ENCODE measurements around the gene CCL22.
"Not testable (repeated sequence)": the region's sequence is repeated elsewhere in the genome, so short reads cannot be mapped to it uniquely, and the experiment has no call there.

GRCh38 chr16:57374925-57375465 lies 16.4 kb downstream of the CCL22 start:
- TF ChIP-seq TCF7L2 (IDR thresholded peaks at IDR 0.05; ENCODE audit: borderline replicate concordance, low read depth, low read length); CTCF (tag by site-specific recombination; IDR thresholded peaks at IDR 0.05); MYNN (tag by site-specific recombination; IDR thresholded peaks at IDR 0.05; ENCODE audit: borderline replicate concordance); ZNF521 (tag by site-specific recombination; IDR thresholded peaks at IDR 0.05); ZNF701 (tag by site-specific recombination; IDR thresholded peaks at IDR 0.05); ZNF292 (tag by site-specific recombination; IDR thresholded peaks at IDR 0.05; ENCODE audit: borderline replicate concordance, low read depth): not testable (repeated sequence)
- TF ChIP-seq, protein P1, sequence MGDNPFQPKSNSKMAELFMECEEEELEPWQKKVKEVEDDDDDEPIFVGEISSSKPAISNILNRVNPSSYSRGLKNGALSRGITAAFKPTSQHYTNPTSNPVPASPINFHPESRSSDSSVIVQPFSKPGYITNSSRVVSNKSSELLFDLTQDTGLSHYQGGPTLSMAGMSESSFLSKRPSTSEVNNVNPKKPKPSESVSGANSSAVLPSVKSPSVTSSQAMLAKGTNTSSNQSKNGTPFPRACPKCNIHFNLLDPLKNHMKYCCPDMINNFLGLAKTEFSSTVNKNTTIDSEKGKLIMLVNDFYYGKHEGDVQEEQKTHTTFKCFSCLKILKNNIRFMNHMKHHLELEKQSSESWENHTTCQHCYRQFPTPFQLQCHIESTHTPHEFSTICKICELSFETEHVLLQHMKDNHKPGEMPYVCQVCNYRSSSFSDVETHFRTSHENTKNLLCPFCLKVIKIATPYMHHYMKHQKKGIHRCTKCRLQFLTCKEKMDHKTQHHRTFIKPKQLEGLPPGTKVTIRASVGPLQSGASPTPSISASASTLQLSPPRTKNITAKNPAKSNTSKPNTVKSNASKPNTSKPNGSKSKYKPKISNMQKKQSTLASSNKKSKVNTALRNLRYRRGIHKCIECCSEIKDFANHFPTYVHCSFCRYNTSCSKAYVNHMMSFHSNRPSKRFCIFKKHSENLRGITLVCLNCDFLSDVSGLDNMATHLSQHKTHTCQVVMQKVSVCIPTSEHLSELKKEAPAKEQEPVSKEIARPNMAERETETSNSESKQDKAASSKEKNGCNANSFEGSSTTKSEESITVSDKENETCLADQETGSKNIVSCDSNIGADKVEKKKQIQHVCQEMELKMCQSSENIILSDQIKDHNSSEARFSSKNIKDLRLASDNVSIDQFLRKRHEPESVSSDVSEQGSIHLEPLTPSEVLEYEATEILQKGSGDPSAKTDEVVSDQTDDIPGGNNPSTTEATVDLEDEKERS (tag by site-specific recombination; IDR thresholded peaks at IDR 0.05), result not testable (repeated sequence)
- TF ChIP-seq, protein P2, sequence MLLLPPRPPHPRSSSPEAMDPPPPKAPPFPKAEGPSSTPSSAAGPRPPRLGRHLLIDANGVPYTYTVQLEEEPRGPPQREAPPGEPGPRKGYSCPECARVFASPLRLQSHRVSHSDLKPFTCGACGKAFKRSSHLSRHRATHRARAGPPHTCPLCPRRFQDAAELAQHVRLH (tag by site-specific recombination; IDR thresholded peaks at IDR 0.05), result not testable (repeated sequence)
- TF ChIP-seq, protein P3, sequence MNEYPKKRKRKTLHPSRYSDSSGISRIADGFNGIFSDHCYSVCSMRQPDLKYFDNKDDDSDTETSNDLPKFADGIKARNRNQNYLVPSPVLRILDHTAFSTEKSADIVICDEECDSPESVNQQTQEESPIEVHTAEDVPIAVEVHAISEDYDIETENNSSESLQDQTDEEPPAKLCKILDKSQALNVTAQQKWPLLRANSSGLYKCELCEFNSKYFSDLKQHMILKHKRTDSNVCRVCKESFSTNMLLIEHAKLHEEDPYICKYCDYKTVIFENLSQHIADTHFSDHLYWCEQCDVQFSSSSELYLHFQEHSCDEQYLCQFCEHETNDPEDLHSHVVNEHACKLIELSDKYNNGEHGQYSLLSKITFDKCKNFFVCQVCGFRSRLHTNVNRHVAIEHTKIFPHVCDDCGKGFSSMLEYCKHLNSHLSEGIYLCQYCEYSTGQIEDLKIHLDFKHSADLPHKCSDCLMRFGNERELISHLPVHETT (tag by site-specific recombination; IDR thresholded peaks at IDR 0.05), result not testable (repeated sequence)

Data from HEK293 (cell line).